H1 (cell line): ENCODE data around the gene POU6F2. TPM values are rescaled to one million over a fixed set of nuclear protein-coding genes. Genes with fewer than 3 reads are reported as not detected.

Source experiments
- CTCF ChIA-PET: fragments of 300-600 bp; sonication (Branson Sonifier 250); formaldehyde crosslinking; loops from one replicate; lab custom pipeline; 2021; ENCODE audit not compliant: partially characterized antibody; lab: Charles Lee
- POLR2A ChIA-PET: fragments of 300-600 bp; sonication (Branson Sonifier 250); formaldehyde crosslinking; loops from one replicate; lab custom pipeline; 2021; ENCODE audit warnings: inconsistent platforms; ENCODE audit not compliant: partially characterized antibody; lab: Charles Lee
- DNase-seq, 2 experiments: peaks; one replicate each; pipeline versions ENCODE4 v3.0.0 to v3.0.0-alpha.2; 2010 to 2022; ENCODE audit warnings: low spot score in 2 of 2, low read depth in 1 of 2, mixed read lengths in 1 of 2
- FAIRE-seq: peaks from 2 replicates; lab custom pipeline; 2011; peaks lifted over from hg19 to GRCh38; lab: Jason Lieb, UNC
- H2AFZ ChIP-seq: 2 replicates; pipeline ENCODE4 v1.8.1; 2012; ENCODE audit warnings: low read length, inconsistent platforms
- H2AK5ac ChIP-seq: 2 replicates; pipeline ENCODE4 v1.6.1; 2013; ENCODE audit warnings: low read depth, low read length
- H2BK120ac ChIP-seq: replicated peaks from 2 replicates; pipeline ENCODE3; 2013; ENCODE audit warnings: low read depth, low read length, inconsistent platforms
- H2BK12ac ChIP-seq: 2 replicates; pipeline ENCODE4 v1.6.1; 2013; ENCODE audit warnings: low read depth, low read length
- H2BK15ac ChIP-seq: 2 replicates; pipeline ENCODE4 v1.6.1; 2013; ENCODE audit warnings: low read length
- H2BK20ac ChIP-seq: 2 replicates; pipeline ENCODE4 v1.6.1; 2013; ENCODE audit warnings: low read length
- H2BK5ac ChIP-seq: 2 replicates; pipeline ENCODE4 v1.6.1; 2013; ENCODE audit warnings: low read depth, low read length
- H3K14ac ChIP-seq: 2 replicates; pipeline ENCODE4 v1.6.1; 2013; ENCODE audit warnings: inconsistent platforms; ENCODE audit not compliant: insufficient read length
- H3K18ac ChIP-seq: 2 replicates; pipeline ENCODE4 v1.6.1; 2013; ENCODE audit warnings: low read length; ENCODE audit errors: extremely low read depth
- H3K23ac ChIP-seq: 2 replicates; pipeline ENCODE4 v1.6.1; 2013; ENCODE audit warnings: inconsistent platforms; ENCODE audit not compliant: insufficient read length
- H3K23me2 ChIP-seq: 2 replicates; pipeline ENCODE4 v1.6.1; 2013; ENCODE audit warnings: low read depth, low read length
- H3K27ac ChIP-seq: 2 replicates; pipeline ENCODE4 v1.6.1; 2011; ENCODE audit warnings: low read depth, low read length, inconsistent platforms
- H3K27me3 ChIP-seq, 4 experiments: replicated peaks in 1 of 4; 1 replicate in 1 of 4; 2 replicates in 3 of 4; pipeline versions ENCODE4 v1.6.1 to v1.8.1; 2011 to 2013; ENCODE audit warnings: low read length in 3 of 4, mild to moderate bottlenecking in 3 of 4, inconsistent platforms in 2 of 4, mixed read lengths in 2 of 4, moderate library complexity in 1 of 4; ENCODE audit not compliant: control insufficient read depth in 3 of 4, insufficient read depth in 3 of 4; ENCODE audit errors: extremely low read depth in 1 of 4
- H3K36me3 ChIP-seq, 4 experiments: 2 replicates each; pipeline versions ENCODE4 v1.6.1 to v1.8.1; 2011 to 2013; ENCODE audit warnings: mild to moderate bottlenecking in 4 of 4, low read length in 3 of 4, moderate library complexity in 2 of 4, control low read depth in 1 of 4, inconsistent platforms in 1 of 4; ENCODE audit not compliant: insufficient read depth in 4 of 4, control insufficient read depth in 2 of 4
- H3K4ac ChIP-seq: replicated peaks from 2 replicates; pipeline ENCODE3; 2013; ENCODE audit warnings: low read length, low read depth, mixed read lengths, inconsistent platforms; ENCODE audit not compliant: insufficient read length
- H3K4me1 ChIP-seq, 4 experiments: replicated peaks in 1 of 4; 1 replicate in 1 of 4; 2 replicates in 3 of 4; pipeline versions ENCODE4 v1.6.1 to v1.8.1; 2011 to 2013; ENCODE audit warnings: low read length in 3 of 4, inconsistent platforms in 2 of 4, mixed read lengths in 1 of 4; ENCODE audit not compliant: insufficient read depth in 4 of 4, control insufficient read depth in 3 of 4
- H3K4me2 ChIP-seq, 2 experiments: 2 replicates each; pipeline versions ENCODE4 v1.6.1 to v1.8.1; 2011 to 2013; ENCODE audit warnings: low read depth in 2 of 2, low read length in 2 of 2, control low read depth in 1 of 2, inconsistent platforms in 1 of 2, mild to moderate bottlenecking in 1 of 2; ENCODE audit not compliant: insufficient read depth in 1 of 2
- H3K4me3 ChIP-seq, 4 experiments: fragments of 200-600, 300-600 bp in 1 of 4; sonication (generic), shearing (Covaris generic), sonication (Bioruptor Twin) in 1 of 4; 2 replicates each; pipeline versions ENCODE4 v1.5.1 to v1.8.1; 2011 to 2016; ENCODE audit warnings: low read length in 4 of 4, low read depth in 3 of 4, control low read depth in 2 of 4, inconsistent platforms in 2 of 4, mild to moderate bottlenecking in 2 of 4, mixed read lengths in 1 of 4, moderate library complexity in 1 of 4; ENCODE audit not compliant: insufficient read depth in 2 of 4; ENCODE audit errors: extremely low read depth in 1 of 4
- H3K56ac ChIP-seq: replicated peaks from 2 replicates; pipeline ENCODE3; 2013; ENCODE audit warnings: low read depth, mild to moderate bottlenecking, mixed read lengths, low read length, inconsistent platforms; ENCODE audit not compliant: insufficient read length
- H3K79me1 ChIP-seq: 2 replicates; pipeline ENCODE4 v1.6.1; 2013; ENCODE audit warnings: low read depth, low read length, control low read depth
- H3K79me2 ChIP-seq, 2 experiments: 2 replicates each; pipeline versions ENCODE4 v1.6.1 to v1.8.1; 2012 to 2013; ENCODE audit warnings: low read length in 2 of 2, mild to moderate bottlenecking in 2 of 2, inconsistent platforms in 1 of 2; ENCODE audit not compliant: insufficient read depth in 2 of 2, control insufficient read depth in 1 of 2
- H3K9ac ChIP-seq, 4 experiments: replicated peaks in 1 of 4; 1 replicate in 1 of 4; 2 replicates in 3 of 4; pipeline versions ENCODE4 v1.6.1 to v1.8.1; 2011 to 2013; ENCODE audit warnings: low read depth in 3 of 4, low read length in 3 of 4, control low read depth in 2 of 4, mild to moderate bottlenecking in 2 of 4, moderate library complexity in 2 of 4, inconsistent platforms in 1 of 4; ENCODE audit errors: extremely low read depth in 1 of 4
- H3K9me3 ChIP-seq, 2 experiments: 2 replicates each; pipeline versions ENCODE4 v1.6.1 to v1.8.1; 2012 to 2013; ENCODE audit warnings: mild to moderate bottlenecking in 2 of 2, moderate library complexity in 2 of 2, control low read depth in 1 of 2, inconsistent platforms in 1 of 2, low read depth in 1 of 2, low read length in 1 of 2, mixed read lengths in 1 of 2; ENCODE audit not compliant: insufficient read depth in 2 of 2
- H4K20me1 ChIP-seq, 2 experiments: replicated peaks in 1 of 2; 2 replicates each; pipeline versions ENCODE3 to v1.8.1; 2011 to 2013; ENCODE audit warnings: inconsistent platforms in 2 of 2, low read length in 2 of 2, mild to moderate bottlenecking in 1 of 2; ENCODE audit not compliant: insufficient read depth in 2 of 2, control insufficient read depth in 1 of 2
- H4K5ac ChIP-seq: 2 replicates; pipeline ENCODE4 v1.6.1; 2013; ENCODE audit warnings: low read length, low read depth, mixed read lengths, inconsistent platforms; ENCODE audit not compliant: insufficient read length
- H4K8ac ChIP-seq: 2 replicates; pipeline ENCODE4 v1.8.0; 2013; ENCODE audit warnings: mild to moderate bottlenecking, moderate library complexity, low read length, inconsistent platforms; ENCODE audit not compliant: insufficient read depth; ENCODE audit errors: extremely low read depth
- H4K91ac ChIP-seq: replicated peaks from 2 replicates; pipeline ENCODE3; 2013; ENCODE audit warnings: low read length, mixed read lengths, inconsistent platforms; ENCODE audit not compliant: insufficient read length
- BACH1 ChIP-seq: IDR thresholded peaks from 2 replicates; pipeline ENCODE4 v1.6.1; 2012; ENCODE audit warnings: low read length, improper control_type of control experiment
- BRCA1 ChIP-seq: IDR thresholded peaks from 2 replicates; pipeline ENCODE4 v1.6.1; 2012; ENCODE audit warnings: low read depth, low read length, improper control_type of control experiment
- CBX8 ChIP-seq: fragments of 300-800, 300-1000 bp; sonication (generic); IDR thresholded peaks from 2 replicates; pipeline ENCODE4 v1.7.1; 2016; ENCODE audit warnings: low read depth, low read length, borderline replicate concordance
- EP300 ChIP-seq, 2 experiments: IDR thresholded peaks; 1 replicate in 1 of 2; 2 replicates in 1 of 2; pipeline ENCODE4 v1.6.1; 2011 to 2012; ENCODE audit warnings: low read depth in 2 of 2, low read length in 2 of 2, mild to moderate bottlenecking in 2 of 2, borderline replicate concordance in 1 of 2, inconsistent platforms in 1 of 2, moderate library complexity in 1 of 2
- EZH2 ChIP-seq: fragments of 200-600 bp; sonication (generic); IDR thresholded peaks from 2 replicates; pipeline ENCODE4 v1.7.1; 2012; ENCODE audit warnings: low read depth, mild to moderate bottlenecking, moderate library complexity, low read length, inconsistent platforms; ENCODE audit not compliant: severe bottlenecking
- GABPA ChIP-seq: IDR thresholded peaks from 2 replicates; pipeline ENCODE4 v1.6.1; 2011; ENCODE audit warnings: mild to moderate bottlenecking, low read length, moderate library complexity, borderline replicate concordance; ENCODE audit not compliant: insufficient read depth
- KDM4A ChIP-seq: IDR thresholded peaks from one replicate; pipeline ENCODE4 v1.7.1; 2012; ENCODE audit warnings: low read depth, mild to moderate bottlenecking, moderate library complexity, low read length, inconsistent platforms; ENCODE audit not compliant: severe bottlenecking
- MAFK ChIP-seq: IDR thresholded peaks from 2 replicates; pipeline ENCODE4 v1.6.1; 2012; ENCODE audit warnings: low read depth, mild to moderate bottlenecking, improper control_type of control experiment, low read length
- POLR2AphosphoS5 ChIP-seq: IDR thresholded peaks from 2 replicates; pipeline ENCODE4 v1.6.1; 2011; ENCODE audit warnings: low read depth, low read length
- RNF2 ChIP-seq: fragments of 200-900, 300-1000 bp; sonication (generic); IDR thresholded peaks from 2 replicates; pipeline ENCODE4 v1.7.1; 2016; ENCODE audit warnings: borderline replicate concordance, low read depth, mild to moderate bottlenecking, antibody characterized with exemption, low read length; ENCODE audit not compliant: poor library complexity, severe bottlenecking; ENCODE audit errors: missing control alignments
- SIRT6 ChIP-seq: IDR thresholded peaks from one replicate; pipeline ENCODE4 v1.7.1; 2012; ENCODE audit warnings: low read length, inconsistent platforms
- SRF ChIP-seq: IDR thresholded peaks from 2 replicates; pipeline ENCODE4 v1.6.1; 2011; ENCODE audit warnings: mild to moderate bottlenecking, low read depth, low read length, moderate library complexity
- SUZ12 ChIP-seq: fragments of 200-600 bp; sonication (generic); IDR thresholded peaks from 2 replicates; pipeline ENCODE4 v1.6.1; 2012; ENCODE audit warnings: mild to moderate bottlenecking, inconsistent platforms, low read length, moderate library complexity, mixed read lengths
- TAF1 ChIP-seq: IDR thresholded peaks from 2 replicates; pipeline ENCODE4 v1.6.1; 2011; ENCODE audit warnings: mild to moderate bottlenecking, low read depth, low read length
- TCF12 ChIP-seq: IDR thresholded peaks from 2 replicates; pipeline ENCODE4 v1.6.1; 2011; ENCODE audit warnings: low read depth, mild to moderate bottlenecking, low read length
- WGBS, 2 experiments: shearing (Covaris generic) in 1 of 2; methylation state at CpG; one replicate each; pipeline versions ENCODE4 v1.1.6 to v1.1.7; 2013 to 2015; ENCODE audit warnings: low lambda C conversion rate in 2 of 2, mixed read lengths in 2 of 2, inconsistent platforms in 1 of 2, low coverage in 1 of 2, missing lambda C conversion rate in 1 of 2; ENCODE audit not compliant: insufficient replicate concordance in 2 of 2, insufficient coverage in 1 of 2, insufficient read length in 1 of 2; ENCODE audit errors: extremely low coverage in 1 of 2, missing lambda C conversion rate in 1 of 2; 5-methylcytosine and 5-hydroxymethylcytosine counted together
- polyA plus RNA-seq, 7 experiments: library from polyadenylated mRNA; depleted of rRNA in 3 of 7; stranded (reverse) in 5 of 7; unstranded in 2 of 7; fragments of >200 nt in 5 of 7; fragments of 200-250 nt in 2 of 7; gene quantifications; 1 replicate in 5 of 7; 2 replicates in 1 of 7; 4 replicates in 1 of 7; pipeline versions ENCODE4 v1.2.1 to v1.2.3, GENCODE V29; 2011 to 2013; ENCODE audit warnings: missing spikeins in 2 of 7, mixed read lengths in 2 of 7
- total RNA-seq: library from RNA; stranded (reverse); fragmentation: NEBNext Ultra II Directional; extraction: Animal tissue kit (Norgen Biotek cat#: 25700); gene quantifications from 2 replicates; pipeline ENCODE4 v1.2.1, GENCODE V29; 2021

The POU6F2 gene
- total and polyA plus RNA-seq, 2 of the 8 experiments (the other 6 are each of a cell fraction or from before 2014, with no cell fraction given) = 1.1 to 2.0 TPM

GRCh38 chr7:39099146-39099545 is 121.4 kb downstream of the POU6F2 start:
- Histone ChIP-seq H3K14ac (no peak overlapping the region), H2AK5ac (no peak overlapping the region), H3K4me1 (no peaks in the 10 kb centered on the region), H3K9ac (no peak overlapping the region), H2BK120ac (no peak overlapping the region), H3K36me3 (no peaks in the 10 kb centered on the region), H3K56ac (no peak overlapping the region), H3K4me2 (no peak overlapping the region), H2BK5ac (no peak overlapping the region), H3K27me3 (no peaks in the 10 kb centered on the region), H4K91ac (no peak overlapping the region), H3K79me1 (no peaks in the 10 kb centered on the region), H3K27ac (no peak overlapping the region), H4K5ac (no peak overlapping the region), H3K79me2 (no peaks in the 10 kb centered on the region), H3K18ac (no peak overlapping the region), H3K23me2 (no peaks in the 10 kb centered on the region), H2BK12ac (no peak overlapping the region), H2BK20ac (no peak overlapping the region), H4K8ac (no peak overlapping the region), H3K4me3 (no peak overlapping the region), H3K23ac (no peak overlapping the region), H3K9me3 (no peaks in the 10 kb centered on the region), H2AFZ (no peak overlapping the region), H2BK15ac (no peak overlapping the region), H3K4ac (no peak overlapping the region), H4K20me1 (no peaks in the 10 kb centered on the region)
- CTCF ChIA-PET = interaction anchor here (0.9 kb wide), 1 partner anchor 14 kb away, joined by 4 read pairs; no protein-coding TSS in a partner anchor
- WGBS, 2 experiments = 77% methylated on average over 3 of the region's 3 CpGs; no CpG with 5 or more reads in 1 of the 2 experiments
- TF ChIP-seq KDM4A = no peak
- TF ChIP-seq EP300 (IDR thresholded peaks at IDR 0.05; ENCODE audit: borderline replicate concordance in 1 of 2, low read depth in 2 of 2, low read length in 2 of 2) = no peak
- TF ChIP-seq RNF2 = no peak
- TF ChIP-seq SIRT6 = no peak
- no peak for TF ChIP-seq TCF12
- TF ChIP-seq CBX8 = no peak
- no peak for TF ChIP-seq MAFK
- no peak for TF ChIP-seq POLR2AphosphoS5
- no peak for TF ChIP-seq SUZ12
- no peak for TF ChIP-seq EZH2
- TF ChIP-seq BACH1 = no peak
- TF ChIP-seq BRCA1 = no peak
- TF ChIP-seq TAF1 = no peak
- TF ChIP-seq SRF = no peak
- no peak for TF ChIP-seq GABPA
- DNase-seq = no peak
- FAIRE-seq = no peak
- POLR2A ChIA-PET = no interaction called here
